Kidney (tissue), 14 donors: ENCODE measurements around the gene CAPNS2. TPM values are rescaled to one million over a fixed set of nuclear protein-coding genes. Genes with fewer than 3 reads are reported as not detected.

Source experiments
- DNase-seq, 5 donors: peaks; one replicate each; pipeline ENCODE4 v3.0.0-alpha.2; 2013 to 2020
- FAIRE-seq: peaks from 2 replicates; lab custom pipeline; 2012; peaks lifted over from hg19 to GRCh38; lab: Jason Lieb, UNC
- H3K27ac ChIP-seq, 2 donors: one replicate each; pipeline ENCODE4 v1.7.0; 2013; ENCODE audit warnings: low read depth in 2 of 2, low read length in 2 of 2, inconsistent platforms in 1 of 2
- H3K27me3 ChIP-seq: one replicate; pipeline ENCODE4 v1.7.1; 2013; ENCODE audit warnings: low read length, inconsistent platforms; ENCODE audit not compliant: control insufficient read depth, insufficient read depth
- H3K36me3 ChIP-seq, 3 donors: one replicate each; pipeline versions ENCODE4 v1.7.0 to v1.7.1; 2013; ENCODE audit warnings: low read length in 3 of 3, control low read depth in 1 of 3, inconsistent platforms in 1 of 3; ENCODE audit not compliant: insufficient read depth in 3 of 3, control insufficient read depth in 2 of 3
- H3K4me1 ChIP-seq, 3 donors: one replicate each; pipeline versions ENCODE4 v1.7.0 to v1.7.1; 2013; ENCODE audit warnings: low read length in 3 of 3, inconsistent platforms in 1 of 3, low read depth in 1 of 3; ENCODE audit not compliant: control insufficient read depth in 2 of 3, insufficient read depth in 2 of 3
- H3K4me3 ChIP-seq, 3 donors: one replicate each; pipeline versions ENCODE4 v1.7.0 to v1.8.1; 2013; ENCODE audit warnings: low read length in 3 of 3, control low read depth in 1 of 3, inconsistent platforms in 1 of 3
- H3K9ac ChIP-seq, 3 donors: one replicate each; pipeline versions ENCODE4 v1.7.0 to v1.7.1; 2013; ENCODE audit warnings: low read length in 3 of 3, control low read depth in 1 of 3, inconsistent platforms in 1 of 3
- H3K9me3 ChIP-seq, 3 donors: one replicate each; pipeline versions ENCODE4 v1.7.0 to v1.7.1; 2013; ENCODE audit warnings: low read length in 3 of 3, control low read depth in 1 of 3, inconsistent platforms in 1 of 3; ENCODE audit not compliant: control insufficient read depth in 2 of 3, insufficient read depth in 1 of 3
- intact Hi-C: fragments of 100-400 bp; cut with DNase I; formaldehyde crosslinking; loops from one replicate; pipeline ENCODE4 v1.11.1; 2022
- polyA plus RNA-seq: library from polyadenylated mRNA; stranded (reverse); fragments of 350-450 nt; fragmentation: Illumina TruSeq; extraction: RNeasy Lipid Tissue Mini Kit (QIAGEN cat#74804); gene quantifications from one replicate; pipeline ENCODE4 v1.2.3, GENCODE V29; 2014; ENCODE audit warnings: low read depth, low replicate concordance; ENCODE audit not compliant: insufficient read depth
- total RNA-seq: library from RNA; stranded (reverse); fragmentation: NEBNext Ultra II Directional; extraction: Animal tissue kit (Norgen Biotek cat#: 25700); gene quantifications from one replicate; pipeline ENCODE4 v1.2.1, GENCODE V29; 2021
- TF ChIP-seq, protein P1 (sequence below): IDR thresholded peaks from 3 replicates; pipeline ENCODE4 v1.5.1; 2012; ENCODE audit warnings: mild to moderate bottlenecking, moderate library complexity, borderline replicate concordance; ENCODE audit not compliant: insufficient read depth; ENCODE audit errors: extremely low read depth
- donor health status: control.
- donor health status: control.
- donor health status: control.
- donor health status: control.
- donor health status: control.
- donor health status: DM: yes; HTN: yes; CAD: no.
- donor health status: Normal renal cell carcinoma (clear cell type).

The CAPNS2 gene
- total and polyA plus RNA-seq, 2 donors from 2014 or later = 0.85 TPM; not detected in 1

DNA sequence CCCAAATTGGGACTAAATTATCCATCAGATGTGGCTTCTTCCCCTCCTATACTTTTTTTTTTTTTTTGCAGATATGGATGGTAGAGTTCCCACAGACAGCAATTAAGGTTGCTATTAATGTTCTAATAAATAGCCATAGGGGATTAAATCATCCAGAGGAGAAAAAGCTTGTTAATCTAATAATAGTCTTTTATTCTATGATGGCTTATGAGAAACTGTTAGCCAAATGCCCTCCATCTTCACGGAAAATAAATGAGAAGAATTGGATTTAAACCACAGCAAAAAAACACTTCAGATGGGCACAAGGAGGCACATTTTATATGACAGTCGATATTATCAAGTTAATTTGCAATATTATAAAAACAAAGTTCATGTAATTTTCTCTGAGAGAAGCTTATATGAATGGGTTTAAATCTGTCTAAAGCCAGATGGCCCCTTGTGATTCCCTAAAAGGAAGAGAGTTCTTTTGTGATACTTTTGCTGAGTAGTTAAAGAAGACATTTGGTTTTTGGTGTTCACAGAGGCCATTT lies 5.1 kb upstream of the CAPNS2 start:
- no peak for FAIRE-seq

DNA sequence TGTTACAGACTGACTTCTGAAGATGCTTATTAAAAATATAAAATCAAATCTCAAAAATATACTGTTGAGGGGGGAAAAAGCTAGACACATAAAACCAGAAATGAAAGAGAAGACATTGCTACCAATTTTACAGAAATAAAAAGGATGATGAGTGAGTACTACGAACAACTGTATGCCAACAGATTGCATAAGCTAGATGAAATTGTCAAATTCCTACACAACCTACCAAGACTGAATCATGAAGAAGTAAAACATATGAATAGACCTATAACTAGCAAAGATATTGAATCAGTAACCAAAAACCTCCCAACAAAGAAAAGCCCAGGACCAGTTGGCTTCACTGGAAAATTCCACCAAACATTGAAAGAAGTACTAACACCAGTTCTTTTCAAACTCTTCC lies 3.5 kb upstream of the CAPNS2 start:
- DNase-seq = no peak
- Histone ChIP-seq H3K9me3 (no peaks in the 10 kb centered on the region), H3K4me3 (no peak overlapping the region), H3K9ac (no peak overlapping the region), H3K4me1 (no peaks in the 10 kb centered on the region), H3K27me3 (no peaks in the 10 kb centered on the region), H3K27ac (no peak overlapping the region), H3K36me3 (no peaks in the 10 kb centered on the region)
- TF ChIP-seq, protein P1, sequence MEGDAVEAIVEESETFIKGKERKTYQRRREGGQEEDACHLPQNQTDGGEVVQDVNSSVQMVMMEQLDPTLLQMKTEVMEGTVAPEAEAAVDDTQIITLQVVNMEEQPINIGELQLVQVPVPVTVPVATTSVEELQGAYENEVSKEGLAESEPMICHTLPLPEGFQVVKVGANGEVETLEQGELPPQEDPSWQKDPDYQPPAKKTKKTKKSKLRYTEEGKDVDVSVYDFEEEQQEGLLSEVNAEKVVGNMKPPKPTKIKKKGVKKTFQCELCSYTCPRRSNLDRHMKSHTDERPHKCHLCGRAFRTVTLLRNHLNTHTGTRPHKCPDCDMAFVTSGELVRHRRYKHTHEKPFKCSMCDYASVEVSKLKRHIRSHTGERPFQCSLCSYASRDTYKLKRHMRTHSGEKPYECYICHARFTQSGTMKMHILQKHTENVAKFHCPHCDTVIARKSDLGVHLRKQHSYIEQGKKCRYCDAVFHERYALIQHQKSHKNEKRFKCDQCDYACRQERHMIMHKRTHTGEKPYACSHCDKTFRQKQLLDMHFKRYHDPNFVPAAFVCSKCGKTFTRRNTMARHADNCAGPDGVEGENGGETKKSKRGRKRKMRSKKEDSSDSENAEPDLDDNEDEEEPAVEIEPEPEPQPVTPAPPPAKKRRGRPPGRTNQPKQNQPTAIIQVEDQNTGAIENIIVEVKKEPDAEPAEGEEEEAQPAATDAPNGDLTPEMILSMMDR = no peak
- intact Hi-C loops = no loop called here
- no peak for FAIRE-seq

More for the DNA sequence above, 5.1 kb upstream of the CAPNS2 start:
- no peak for DNase-seq
- TF ChIP-seq, protein P1 = no peak
- H3K36me3 ChIP-seq = no peaks in the 10 kb centered on the region
- intact Hi-C loops = no loop called here
- H3K9me3 ChIP-seq = no peaks in the 10 kb centered on the region
- H3K4me1 ChIP-seq = no peaks in the 10 kb centered on the region
- H3K27ac ChIP-seq = no peak overlapping the region
- H3K4me3 ChIP-seq = no peak overlapping the region
- no peak overlapping the region for H3K9ac ChIP-seq
- H3K27me3 ChIP-seq = no peaks in the 10 kb centered on the region

DNA sequence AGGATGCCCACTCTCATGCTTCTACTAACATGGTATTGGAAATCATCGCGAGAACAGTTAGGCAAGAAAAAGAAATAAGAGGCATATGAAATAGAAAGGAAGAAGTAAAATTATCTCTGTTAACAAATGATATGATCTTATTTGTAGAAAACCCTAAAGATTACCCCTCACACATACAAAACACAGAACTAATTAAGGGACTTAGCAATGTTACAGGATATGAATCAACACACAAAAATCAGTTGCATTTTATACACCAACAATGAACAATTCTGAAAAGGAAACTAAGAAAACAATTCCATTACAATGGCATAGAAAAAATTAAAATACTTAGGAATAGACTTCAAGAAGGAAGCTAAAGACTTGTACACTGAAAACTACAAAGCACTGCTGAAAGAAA lies 2.7 kb upstream of the CAPNS2 start:
- no peaks in the 10 kb centered on the region for H3K36me3 ChIP-seq
- no peaks in the 10 kb centered on the region for H3K9me3 ChIP-seq
- H3K4me3 ChIP-seq = no peak overlapping the region
- H3K27me3 ChIP-seq = no peaks in the 10 kb centered on the region
- H3K9ac ChIP-seq = no peak overlapping the region
- DNase-seq = no peak
- H3K27ac ChIP-seq = no peak overlapping the region
- intact Hi-C loops = no loop called here
- no peaks in the 10 kb centered on the region for H3K4me1 ChIP-seq
- TF ChIP-seq, protein P1 = no peak
- FAIRE-seq = no peak

DNA sequence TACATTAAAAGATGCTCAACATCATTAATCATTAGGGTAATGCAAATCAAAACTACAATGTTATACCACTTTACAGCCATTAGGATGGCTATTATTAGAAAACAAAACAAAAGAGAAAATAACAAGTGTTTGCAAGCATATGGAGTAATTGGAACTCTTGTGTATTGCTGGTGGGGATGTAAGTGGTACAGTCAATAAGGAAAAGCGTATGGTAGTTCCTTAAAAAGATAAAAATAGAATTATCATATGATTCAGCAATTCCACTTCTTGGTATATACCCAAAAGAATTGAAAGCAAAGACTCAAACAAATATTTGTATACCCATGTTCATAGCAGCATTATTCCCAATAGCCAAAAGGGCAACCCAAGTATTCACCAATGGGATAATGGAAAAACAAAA lies 1.4 kb upstream of the CAPNS2 start:
- Histone ChIP-seq H3K9me3 (no peaks in the 10 kb centered on the region), H3K4me3 (no peak overlapping the region), H3K27ac (no peak overlapping the region), H3K27me3 (no peaks in the 10 kb centered on the region), H3K36me3 (no peaks in the 10 kb centered on the region), H3K9ac (no peak overlapping the region), H3K4me1 (no peaks in the 10 kb centered on the region)
- DNase-seq = no peak
- intact Hi-C loops = no loop called here
- no peak for FAIRE-seq
- TF ChIP-seq, protein P1 = no peak
